Common myeloid progenitor, CD34-positive (primary cell): Measurements from ENCODE around the gene VWA3B.
"Not testable (repeated sequence)": the region's sequence is repeated elsewhere in the genome, so short reads cannot be mapped to it uniquely, and the experiment has no call there.

Experiments used
- CTCF ChIA-PET: fragments of 350-600 bp; sonication (Branson Sonifier 250); formaldehyde crosslinking; loops from one replicate; lab custom pipeline; 2021; ENCODE audit warnings: antibody characterized with exemption; lab: Charles Lee
- POLR2A ChIA-PET: fragments of 350-600 bp; sonication (Branson Sonifier 250); formaldehyde crosslinking; loops from one replicate; lab custom pipeline; 2021; ENCODE audit warnings: antibody characterized with exemption; lab: Charles Lee
- DNase-seq, 3 donors: peaks; one replicate each; pipeline versions ENCODE4 v3.0.0 to v3.0.0-alpha.2; 2013
- H3K27ac ChIP-seq, 2 experiments: 1 replicate in 1 of 2; 2 replicates in 1 of 2; pipeline ENCODE4 v1.7.0; 2013; ENCODE audit warnings: inconsistent platforms in 2 of 2, low read length in 2 of 2, mild to moderate bottlenecking in 2 of 2, low read depth in 1 of 2, moderate library complexity in 1 of 2; ENCODE audit not compliant: severe bottlenecking in 2 of 2, insufficient read depth in 1 of 2, poor library complexity in 1 of 2
- H3K27me3 ChIP-seq, 5 experiments: replicated peaks in 2 of 5; 1 replicate in 3 of 5; 2 replicates in 2 of 5; pipeline versions ENCODE4 v1.6.1 to v1.7.0; 2013; ENCODE audit warnings: low read length in 4 of 5, mild to moderate bottlenecking in 2 of 5, moderate library complexity in 2 of 5, inconsistent platforms in 1 of 5; ENCODE audit not compliant: insufficient read depth in 5 of 5, control insufficient read depth in 4 of 5
- H3K36me3 ChIP-seq, 4 experiments: 1 replicate in 2 of 4; 2 replicates in 2 of 4; pipeline versions ENCODE4 v1.6.1 to v1.7.0; 2013; ENCODE audit warnings: low read length in 3 of 4, control low read depth in 1 of 4, mild to moderate bottlenecking in 1 of 4; ENCODE audit not compliant: control insufficient read depth in 4 of 4, insufficient read depth in 4 of 4
- H3K4me1 ChIP-seq, 4 experiments: 1 replicate in 3 of 4; 2 replicates in 1 of 4; pipeline versions ENCODE4 v1.6.1 to v1.7.1; 2013; ENCODE audit warnings: low read length in 3 of 4, mild to moderate bottlenecking in 3 of 4, control low read depth in 1 of 4, inconsistent platforms in 1 of 4, moderate library complexity in 1 of 4; ENCODE audit not compliant: control insufficient read depth in 4 of 4, insufficient read depth in 4 of 4; ENCODE audit errors: control extremely low read depth in 1 of 4
- H3K4me3 ChIP-seq, 7 experiments: 1 replicate in 4 of 7; 2 replicates in 3 of 7; pipeline versions ENCODE4 v1.5.1 to v1.7.0; 2013; ENCODE audit warnings: mild to moderate bottlenecking in 7 of 7, low read length in 6 of 7, moderate library complexity in 6 of 7, inconsistent platforms in 2 of 7, low read depth in 2 of 7, control low read depth in 1 of 7; ENCODE audit not compliant: insufficient read depth in 4 of 7, control insufficient read depth in 1 of 7; ENCODE audit errors: extremely low read depth in 1 of 7
- H3K9me3 ChIP-seq, 5 experiments: 1 replicate in 4 of 5; 2 replicates in 1 of 5; pipeline versions ENCODE4 v1.6.1 to v1.7.1; 2013; ENCODE audit warnings: low read length in 4 of 5, mild to moderate bottlenecking in 2 of 5, inconsistent platforms in 1 of 5, low read depth in 1 of 5, moderate library complexity in 1 of 5; ENCODE audit not compliant: control insufficient read depth in 4 of 5, insufficient read depth in 2 of 5; ENCODE audit errors: control extremely low read depth in 1 of 5
- WGBS: methylation state at CpG from one replicate; pipeline ENCODE4 v1.1.5; 2013; ENCODE audit not compliant: insufficient coverage; 5-methylcytosine and 5-hydroxymethylcytosine counted together

The VWA3B gene

DNA sequence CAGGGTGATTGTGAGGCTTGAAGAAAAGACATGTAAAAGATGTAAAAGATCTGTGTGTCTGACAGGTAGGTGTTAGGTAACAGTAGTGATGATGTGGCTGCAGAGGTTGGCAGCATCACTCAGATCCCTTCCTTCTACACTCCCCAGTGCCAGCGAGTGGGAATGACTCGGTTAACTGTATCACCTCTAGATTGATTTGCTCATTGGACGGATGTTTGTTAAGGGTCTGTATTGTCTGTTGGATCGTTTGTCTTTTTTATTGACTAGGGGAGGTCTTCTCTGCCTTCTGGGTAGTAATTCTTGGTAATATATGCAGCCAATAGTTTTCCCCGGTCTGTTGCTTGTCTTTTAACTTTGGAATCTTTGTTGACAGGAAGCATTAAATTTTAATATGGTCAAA, 214.5 kb downstream of the VWA3B start:
- no peak for DNase-seq
- POLR2A ChIA-PET, result no interaction called here
- Histone ChIP-seq H3K4me3 (no peak overlapping the region), H3K9me3 (no peaks in the 10 kb centered on the region), H3K27ac (no peak overlapping the region), H3K4me1 (no peaks in the 10 kb centered on the region), H3K27me3 (peaks cover 0 to 16% (median 3%) of the 10 kb centered on the region in 5 experiments), H3K36me3 (no peaks in the 10 kb centered on the region)
- WGBS, result 76% methylated on average over 2 of the region's 5 CpGs
- CTCF ChIA-PET, result no interaction called here

GRCh38 chr2:98307131-98307696, 220.2 kb downstream of the VWA3B start:
- WGBS, result 87% methylated on average over 6 of the region's 9 CpGs
- H3K9me3 ChIP-seq, H3K27ac ChIP-seq, H3K4me3 ChIP-seq, H3K36me3 ChIP-seq, CTCF ChIA-PET, DNase-seq, POLR2A ChIA-PET, H3K4me1 ChIP-seq: not testable (repeated sequence)
- peaks cover 0 to 20% (median 4%) of the 10 kb centered on the region in 5 experiments for H3K27me3 ChIP-seq

- Histone ChIP-seq H3K4me1 (no peaks in the 10 kb centered on the region), H3K27me3 (peaks cover 0 to 24% (median 6%) of the 10 kb centered on the region in 5 experiments), H3K4me3 (no peak overlapping the region), H3K27ac (no peak overlapping the region), H3K9me3 (no peaks in the 10 kb centered on the region), H3K36me3 (no peaks in the 10 kb centered on the region)
- ChIA-PET POLR2A (no interaction called here), CTCF (no interaction called here)
- DNase-seq, result no peak
- WGBS, result 88% methylated on average over 7 of the region's 8 CpGs
Measured at GRCh38 chr2:98308068-98308467, 221.1 kb downstream of the VWA3B start.

- Histone ChIP-seq H3K4me3 (no peak overlapping the region), H3K36me3 (no peaks in the 10 kb centered on the region), H3K4me1 (no peaks in the 10 kb centered on the region), H3K27me3 (peaks cover 0 to 24% (median 6%) of the 10 kb centered on the region in 5 experiments), H3K27ac (no peak overlapping the region), H3K9me3 (no peaks in the 10 kb centered on the region)
- POLR2A ChIA-PET, result no interaction called here
- 100% methylated on average over 3 of the region's 4 CpGs for WGBS
- CTCF ChIA-PET, result no interaction called here
- no peak for DNase-seq
Measured at GRCh38 chr2:98308532-98308931, 221.6 kb downstream of the VWA3B start.

GRCh38 chr2:98309580-98309979, 222.6 kb downstream of the VWA3B start:
- ChIA-PET POLR2A (no interaction called here), CTCF (interaction anchor here (0.8 kb wide), 1 partner anchor 8 kb away, joined by 3 read pairs; no protein-coding TSS in a partner anchor)
- Histone ChIP-seq H3K36me3 (no peaks in the 10 kb centered on the region), H3K27me3 (peaks cover 0 to 29% (median 6%) of the 10 kb centered on the region in 5 experiments), H3K27ac (no peak overlapping the region), H3K4me1 (no peaks in the 10 kb centered on the region), H3K9me3 (no peaks in the 10 kb centered on the region), H3K4me3 (no peak overlapping the region)
- no peak for DNase-seq
- WGBS, result 98% methylated on average over 8 of the region's 11 CpGs

GRCh38 chr2:98310010-98310409, 223.0 kb downstream of the VWA3B start:
- DNase-seq, result no peak
- 92% methylated on average over 3 of the region's 4 CpGs for WGBS
- Histone ChIP-seq H3K4me1 (no peaks in the 10 kb centered on the region), H3K36me3 (no peaks in the 10 kb centered on the region), H3K4me3 (no peak overlapping the region), H3K9me3 (no peaks in the 10 kb centered on the region), H3K27me3 (peaks cover 0 to 29% (median 6%) of the 10 kb centered on the region in 5 experiments), H3K27ac (no peak overlapping the region)
- ChIA-PET POLR2A (no interaction called here), CTCF (interaction anchor here (0.8 kb wide), 1 partner anchor 8 kb away, joined by 3 read pairs; no protein-coding TSS in a partner anchor)

DNA sequence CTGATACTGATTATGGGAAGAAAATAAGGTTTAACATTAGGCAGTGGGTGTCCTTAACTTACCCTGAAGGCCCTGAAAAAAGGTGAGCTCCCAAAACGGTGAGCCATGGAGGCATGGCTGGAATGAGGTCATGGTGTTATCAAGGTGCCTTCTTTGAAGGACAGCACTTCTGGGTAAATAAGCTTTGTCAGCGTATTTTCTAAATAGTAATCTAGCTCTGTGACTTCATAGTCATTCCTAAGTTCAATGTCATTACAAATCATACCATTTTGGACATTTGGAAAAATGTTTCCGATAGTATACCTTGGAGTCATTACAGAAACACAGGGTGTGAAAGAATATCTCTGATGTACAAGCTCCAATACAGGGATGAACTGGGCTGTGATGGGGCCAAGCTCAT, 224.1 kb downstream of the VWA3B start:
- peaks cover 0 to 29% (median 6%) of the 10 kb centered on the region in 5 experiments for H3K27me3 ChIP-seq
- peaks cover 0 to 1% (median 0%) of the 10 kb centered on the region in 5 experiments for H3K9me3 ChIP-seq
- H3K27ac ChIP-seq, result no peak overlapping the region
- ChIA-PET CTCF (no interaction called here), POLR2A (no interaction called here)
- no peak for DNase-seq
- 100% methylated on average over 2 of the region's 3 CpGs for WGBS
- no peak overlapping the region for H3K4me3 ChIP-seq
- H3K4me1 ChIP-seq, result no peaks in the 10 kb centered on the region
- no peaks in the 10 kb centered on the region for H3K36me3 ChIP-seq
